Vagina (tissue), 2 donors: ENCODE results near the gene DNAJC3.

Source experiments
- POLR2A ChIP-seq, 2 donors: fragments of 450-650 bp; IDR thresholded peaks; one replicate each; pipeline ENCODE4 v1.6.1; 2017; ENCODE audit warnings: antibody characterized with exemption in 2 of 2, mild to moderate bottlenecking in 2 of 2, moderate library complexity in 2 of 2
- POLR2AphosphoS5 ChIP-seq, 2 donors: sonication (generic); formaldehyde crosslinking; IDR thresholded peaks; one replicate each; pipeline ENCODE4 v1.9.0; 2017; ENCODE audit warnings: antibody characterized with exemption in 2 of 2, mild to moderate bottlenecking in 2 of 2, low read depth in 1 of 2; ENCODE audit not compliant: insufficient read depth in 1 of 2
- TF ChIP-seq, protein P1 (sequence below), 3 experiments: fragments of 450-650 bp in 2 of 3; fragments of 200-600 bp in 1 of 3; sonication (generic) in 1 of 3; IDR thresholded peaks; one replicate each; pipeline ENCODE4 v1.5.1; 2017 to 2019; ENCODE audit warnings: antibody characterized with exemption in 3 of 3, mild to moderate bottlenecking in 2 of 3, moderate library complexity in 2 of 3

DNA sequence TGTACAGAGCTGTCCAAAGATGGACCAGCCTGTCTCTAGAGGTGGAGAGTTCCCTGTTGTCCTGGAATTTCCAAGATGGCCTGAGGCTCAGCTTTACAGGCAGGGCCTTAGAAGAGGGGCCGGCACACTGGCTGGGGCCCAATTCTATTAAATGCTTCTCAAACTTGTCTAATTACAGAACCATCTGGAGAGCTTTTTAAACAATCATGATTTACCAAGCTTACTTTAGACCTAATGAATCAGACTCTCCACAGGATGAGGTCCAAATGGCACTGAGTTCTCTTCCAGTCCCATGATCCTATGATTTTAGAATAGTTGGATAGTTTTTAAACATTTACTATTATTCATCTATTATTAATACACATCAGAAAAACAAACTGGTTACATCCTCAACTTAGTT is 123.5 kb downstream of the DNAJC3 start:
- TF ChIP-seq, protein P1, sequence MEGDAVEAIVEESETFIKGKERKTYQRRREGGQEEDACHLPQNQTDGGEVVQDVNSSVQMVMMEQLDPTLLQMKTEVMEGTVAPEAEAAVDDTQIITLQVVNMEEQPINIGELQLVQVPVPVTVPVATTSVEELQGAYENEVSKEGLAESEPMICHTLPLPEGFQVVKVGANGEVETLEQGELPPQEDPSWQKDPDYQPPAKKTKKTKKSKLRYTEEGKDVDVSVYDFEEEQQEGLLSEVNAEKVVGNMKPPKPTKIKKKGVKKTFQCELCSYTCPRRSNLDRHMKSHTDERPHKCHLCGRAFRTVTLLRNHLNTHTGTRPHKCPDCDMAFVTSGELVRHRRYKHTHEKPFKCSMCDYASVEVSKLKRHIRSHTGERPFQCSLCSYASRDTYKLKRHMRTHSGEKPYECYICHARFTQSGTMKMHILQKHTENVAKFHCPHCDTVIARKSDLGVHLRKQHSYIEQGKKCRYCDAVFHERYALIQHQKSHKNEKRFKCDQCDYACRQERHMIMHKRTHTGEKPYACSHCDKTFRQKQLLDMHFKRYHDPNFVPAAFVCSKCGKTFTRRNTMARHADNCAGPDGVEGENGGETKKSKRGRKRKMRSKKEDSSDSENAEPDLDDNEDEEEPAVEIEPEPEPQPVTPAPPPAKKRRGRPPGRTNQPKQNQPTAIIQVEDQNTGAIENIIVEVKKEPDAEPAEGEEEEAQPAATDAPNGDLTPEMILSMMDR (IDR thresholded peaks at IDR 0.05), result no peak
- TF ChIP-seq POLR2A (IDR thresholded peaks at IDR 0.05) (no peak), POLR2AphosphoS5 (IDR thresholded peaks at IDR 0.05; ENCODE audit: insufficient read depth in 1 of 2, low read depth in 1 of 2) (no peak)
